GM12873 (cell line): Measurements from ENCODE around the gene ACAD11.

ENCODE experiments used
- TF ChIP-seq, protein P1 (sequence below): IDR thresholded peaks from 2 replicates; pipeline ENCODE4 v1.5.1; 2012; ENCODE audit warnings: low read depth, mild to moderate bottlenecking, moderate library complexity, low read length, control low read depth; ENCODE audit not compliant: insufficient read depth; ENCODE audit errors: missing control alignments

The ACAD11 gene

DNA sequence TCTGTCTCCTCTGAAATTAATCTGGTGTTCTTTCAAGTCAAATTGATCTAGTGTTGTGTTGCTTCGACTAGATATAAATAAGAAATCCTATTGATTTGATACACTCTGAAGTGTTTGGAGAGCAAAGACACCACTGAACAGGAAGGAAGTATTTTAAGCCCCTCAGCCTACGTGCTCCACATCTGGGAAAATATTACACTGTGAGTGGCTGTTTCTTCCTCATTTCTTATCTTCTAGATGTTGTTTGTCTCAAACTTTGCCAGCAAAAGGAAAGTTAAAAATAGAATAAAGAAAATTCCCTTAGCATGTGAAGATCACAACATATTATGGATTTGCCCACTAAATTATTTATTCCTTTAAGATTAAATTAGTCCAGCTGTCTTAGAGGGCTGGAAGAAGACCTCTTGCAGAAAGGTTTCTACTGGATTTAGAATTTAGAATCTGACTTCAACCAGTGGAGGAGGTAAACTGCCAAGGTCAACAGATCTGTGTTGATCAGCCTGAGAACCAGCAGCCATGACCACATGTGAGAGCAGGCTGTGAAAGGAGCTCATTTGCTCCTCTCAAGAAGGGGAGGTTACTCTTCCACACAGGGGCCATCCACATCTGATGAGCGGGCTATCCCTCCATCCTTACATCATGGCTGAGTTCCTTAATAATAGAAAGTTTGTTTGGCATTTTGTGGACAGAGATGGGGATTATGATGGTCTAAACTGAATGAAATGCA is 108.9 kb downstream of the ACAD11 start:
- TF ChIP-seq, protein P1, sequence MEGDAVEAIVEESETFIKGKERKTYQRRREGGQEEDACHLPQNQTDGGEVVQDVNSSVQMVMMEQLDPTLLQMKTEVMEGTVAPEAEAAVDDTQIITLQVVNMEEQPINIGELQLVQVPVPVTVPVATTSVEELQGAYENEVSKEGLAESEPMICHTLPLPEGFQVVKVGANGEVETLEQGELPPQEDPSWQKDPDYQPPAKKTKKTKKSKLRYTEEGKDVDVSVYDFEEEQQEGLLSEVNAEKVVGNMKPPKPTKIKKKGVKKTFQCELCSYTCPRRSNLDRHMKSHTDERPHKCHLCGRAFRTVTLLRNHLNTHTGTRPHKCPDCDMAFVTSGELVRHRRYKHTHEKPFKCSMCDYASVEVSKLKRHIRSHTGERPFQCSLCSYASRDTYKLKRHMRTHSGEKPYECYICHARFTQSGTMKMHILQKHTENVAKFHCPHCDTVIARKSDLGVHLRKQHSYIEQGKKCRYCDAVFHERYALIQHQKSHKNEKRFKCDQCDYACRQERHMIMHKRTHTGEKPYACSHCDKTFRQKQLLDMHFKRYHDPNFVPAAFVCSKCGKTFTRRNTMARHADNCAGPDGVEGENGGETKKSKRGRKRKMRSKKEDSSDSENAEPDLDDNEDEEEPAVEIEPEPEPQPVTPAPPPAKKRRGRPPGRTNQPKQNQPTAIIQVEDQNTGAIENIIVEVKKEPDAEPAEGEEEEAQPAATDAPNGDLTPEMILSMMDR, result no peak

DNA sequence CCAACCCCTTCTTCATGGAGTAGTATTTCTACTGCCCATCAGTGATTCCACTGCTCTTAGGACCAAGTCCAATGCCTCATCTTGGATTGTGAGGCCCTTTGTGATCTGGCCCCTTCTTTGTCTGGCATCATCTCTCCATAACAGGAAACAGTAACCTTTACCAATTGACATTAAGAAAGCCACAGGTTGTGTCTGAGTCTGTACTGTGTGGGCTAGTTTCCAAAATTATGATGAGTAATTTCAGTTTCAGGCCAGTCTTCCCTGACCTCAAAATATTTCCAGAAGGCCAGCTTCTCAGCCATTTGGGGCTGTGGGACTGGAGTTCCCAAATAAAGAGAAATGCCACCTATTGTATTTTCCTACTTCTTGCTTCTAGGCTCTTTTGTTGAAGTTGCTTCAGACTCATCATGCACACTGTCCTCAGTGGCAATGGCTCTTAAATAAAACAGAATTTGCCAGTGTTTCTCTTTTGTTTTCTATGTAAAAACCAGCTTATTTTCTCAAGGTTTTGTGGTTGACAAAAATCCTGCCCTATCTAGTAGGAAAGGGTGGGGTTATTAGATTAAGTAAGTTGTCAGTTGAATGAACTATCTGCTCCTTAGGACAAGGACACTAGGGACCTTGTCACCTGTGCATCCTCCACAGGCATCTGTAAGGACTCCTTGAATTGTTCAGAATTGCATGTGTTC is 109.6 kb downstream of the ACAD11 start:
- TF ChIP-seq, protein P1, result no peak

DNA sequence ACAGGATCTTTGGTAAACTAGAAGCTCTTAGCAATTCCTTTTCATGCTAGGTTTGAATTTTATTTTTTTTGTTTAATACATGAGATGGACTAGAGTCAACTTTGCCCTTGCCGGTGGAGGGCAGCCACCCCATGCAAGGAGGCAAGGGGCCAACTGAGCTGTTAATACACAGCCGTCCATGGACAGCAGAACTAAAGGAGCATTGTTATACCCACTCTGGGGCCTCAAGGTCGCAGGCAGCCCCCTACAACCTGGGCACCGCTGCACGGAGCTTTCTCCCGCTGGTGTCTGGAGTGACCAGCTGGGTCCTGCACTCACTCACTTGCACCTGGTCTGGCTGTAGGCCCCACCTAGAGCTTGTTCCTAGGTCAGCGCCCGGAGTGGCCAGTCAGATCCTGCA is 110.4 kb downstream of the ACAD11 start:
- TF ChIP-seq, protein P1, result no peak

DNA sequence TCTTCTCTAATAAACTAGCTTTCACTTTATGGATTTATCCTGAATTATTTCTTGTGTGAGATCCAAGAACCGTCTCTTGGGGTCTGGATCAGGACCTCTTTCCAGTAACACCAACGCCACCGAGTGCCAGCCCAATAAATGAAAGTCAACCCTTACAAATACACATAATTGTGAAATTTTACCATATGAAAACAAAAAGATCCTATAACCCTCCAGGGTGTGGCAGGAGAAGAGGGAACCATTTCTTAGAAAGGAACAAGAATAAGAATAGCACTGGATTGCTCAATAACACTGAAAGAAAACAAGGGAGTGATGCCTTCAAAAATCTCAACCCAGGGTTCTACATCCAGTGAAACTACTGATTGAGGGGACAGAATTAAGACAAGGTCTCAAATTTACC is 114.1 kb downstream of the ACAD11 start:
- TF ChIP-seq, protein P1, result no peak

DNA sequence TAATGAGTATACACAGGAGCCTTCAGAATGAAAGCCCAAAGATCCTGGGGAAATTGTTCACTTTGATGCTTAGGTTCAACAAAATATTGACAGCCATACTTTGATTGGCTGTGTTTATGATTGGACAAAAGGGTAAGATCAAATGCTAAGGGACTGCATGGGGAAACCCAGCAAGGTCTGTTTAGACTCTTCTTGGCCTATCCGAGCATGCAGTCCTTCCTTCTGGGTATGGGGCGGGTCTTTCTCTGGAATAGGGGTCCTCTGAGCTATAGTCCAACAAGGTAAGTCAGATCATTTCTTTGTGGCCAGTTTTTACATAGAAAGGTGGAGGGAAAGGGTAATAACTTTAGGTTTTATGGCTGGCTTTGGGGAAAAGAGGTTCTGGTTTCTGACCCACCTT is 115.5 kb downstream of the ACAD11 start:
- TF ChIP-seq, protein P1, result no peak

DNA sequence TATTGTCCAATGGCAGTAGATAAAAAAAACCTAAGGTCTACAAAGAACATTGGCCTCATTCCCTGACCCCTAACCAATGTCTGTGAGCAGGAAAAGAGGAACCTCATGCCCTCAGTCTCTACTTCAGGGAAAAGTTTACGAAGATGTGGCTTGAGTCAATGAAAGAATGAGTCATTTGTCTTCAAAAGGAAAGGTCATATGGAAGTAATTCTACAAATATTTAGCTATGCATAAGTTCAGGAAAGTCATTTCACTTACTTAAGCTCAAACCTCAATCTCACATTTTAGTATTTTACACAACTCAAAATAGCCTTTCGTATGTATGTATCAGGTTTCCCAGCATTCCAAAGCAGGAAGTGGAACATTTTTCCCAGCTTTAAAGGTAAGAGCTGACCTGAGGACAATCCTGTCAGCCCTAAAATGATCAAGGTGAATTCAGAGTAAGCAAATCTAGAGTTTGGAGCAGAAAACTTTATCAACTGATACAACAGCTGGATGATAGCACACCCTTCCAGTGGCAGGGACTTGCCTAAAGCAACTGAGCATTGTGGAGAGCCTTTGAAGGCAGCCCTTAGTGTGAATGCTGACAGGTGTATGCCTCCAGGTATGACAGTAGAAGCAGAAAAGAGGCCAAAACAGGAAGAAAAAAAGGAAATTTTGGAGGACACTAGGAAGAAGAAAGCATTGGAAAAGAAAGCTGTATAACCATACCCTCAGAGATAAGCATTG is 116.4 kb downstream of the ACAD11 start:
- TF ChIP-seq, protein P1, result no peak

DNA sequence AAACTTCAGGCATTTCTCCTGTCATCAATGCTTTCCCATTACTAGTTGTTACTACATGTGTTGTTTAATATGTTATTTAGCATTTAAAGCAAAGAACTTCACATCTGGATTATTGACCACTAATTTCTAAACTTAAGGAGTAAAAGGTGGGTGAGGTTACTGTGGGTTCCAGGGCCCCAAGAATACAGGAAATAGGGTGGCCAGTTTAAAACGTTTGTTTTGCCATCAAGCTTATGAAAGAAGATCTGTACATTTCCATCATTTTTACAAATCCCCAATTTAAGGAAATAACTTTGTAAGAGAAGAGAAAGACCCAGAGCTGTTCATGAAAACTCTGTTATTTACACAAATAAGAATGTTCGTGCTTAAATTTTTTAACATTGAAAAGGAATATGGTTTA is 117.0 kb downstream of the ACAD11 start:
- TF ChIP-seq, protein P1, result no peak
